OCI-LY1 (cell line): ENCODE data around the gene MAPK1.

Source experiments
- H2AFZ ChIP-seq: fragments of 200-600 bp; sonication (generic), shearing (Covaris generic); 2 replicates; pipeline ENCODE4 v1.6.0; 2014; ENCODE audit warnings: antibody characterized with exemption, mild to moderate bottlenecking, low read length
- H3F3A ChIP-seq: fragments of 200-600 bp; sonication (generic), shearing (Covaris generic); 2 replicates; pipeline ENCODE4 v1.6.0; 2014; ENCODE audit warnings: mild to moderate bottlenecking, antibody characterized with exemption, low read length, moderate library complexity; ENCODE audit not compliant: insufficient read depth
- H3K27ac ChIP-seq: fragments of 200-600 bp; sonication (generic); 2 replicates; pipeline ENCODE4 v1.5.1; 2014; ENCODE audit warnings: low read length, mixed run types, mild to moderate bottlenecking, low read depth; ENCODE audit not compliant: poor library complexity, severe bottlenecking
- H3K27me3 ChIP-seq: fragments of 200-600 bp; sonication (generic); 2 replicates; pipeline ENCODE4 v1.6.0; 2014; ENCODE audit warnings: antibody characterized with exemption, mild to moderate bottlenecking, low read length, moderate library complexity; ENCODE audit not compliant: insufficient read depth
- H3K36me3 ChIP-seq: fragments of 200-600 bp; sonication (generic); 2 replicates; pipeline ENCODE4 v1.6.1; 2014; ENCODE audit warnings: mild to moderate bottlenecking, antibody characterized with exemption, low read length, moderate library complexity, mixed read lengths; ENCODE audit not compliant: insufficient read depth
- H3K4me1 ChIP-seq: fragments of 200-600 bp; sonication (generic); 2 replicates; pipeline ENCODE4 v1.5.1; 2014; ENCODE audit warnings: mild to moderate bottlenecking, low read length, moderate library complexity; ENCODE audit not compliant: insufficient read depth, severe bottlenecking
- H3K4me2 ChIP-seq: fragments of 200-600 bp; sonication (generic), shearing (Covaris generic); 2 replicates; pipeline ENCODE4 v1.6.1; 2014; ENCODE audit warnings: low read length
- H3K4me3 ChIP-seq: fragments of 200-600 bp; sonication (generic); 2 replicates; pipeline ENCODE4 v1.5.1; 2014; ENCODE audit warnings: low read length, low read depth, mild to moderate bottlenecking, mixed read lengths; ENCODE audit not compliant: poor library complexity, severe bottlenecking
- H3K79me2 ChIP-seq: fragments of 200-600 bp; shearing (Covaris generic); 2 replicates; pipeline ENCODE4 v1.6.1; 2016; ENCODE audit warnings: mixed run types, low read length, mixed read lengths; ENCODE audit not compliant: insufficient read depth
- H3K9ac ChIP-seq: fragments of 200-600 bp; sonication (generic), shearing (Covaris generic); 2 replicates; pipeline ENCODE4 v1.6.1; 2014; ENCODE audit warnings: mild to moderate bottlenecking, low read length, mixed read lengths
- H3K9me2 ChIP-seq: fragments of 200-600 bp; sonication (generic), shearing (Covaris generic); 2 replicates; pipeline ENCODE4 v1.6.1; 2014; ENCODE audit warnings: low read depth, mild to moderate bottlenecking, low read length, mixed read lengths
- H3K9me3 ChIP-seq: fragments of 200-600 bp; shearing (Covaris generic); 2 replicates; pipeline ENCODE4 v1.6.1; 2014; ENCODE audit warnings: low read length, mixed read lengths
- H4K20me1 ChIP-seq: fragments of 200-600 bp; sonication (generic), shearing (Covaris generic); 2 replicates; pipeline ENCODE4 v1.6.0; 2016; ENCODE audit warnings: mild to moderate bottlenecking, low read length; ENCODE audit not compliant: insufficient read depth
- CTCF ChIP-seq: fragments of 200-600 bp; sonication (generic), shearing (Covaris generic); IDR thresholded peaks from 2 replicates; pipeline ENCODE4 v1.5.1; 2017; ENCODE audit warnings: mild to moderate bottlenecking, antibody characterized with exemption, low read length, moderate library complexity, mixed read lengths
- EZH2 ChIP-seq: fragments of 200-600 bp; sonication (generic), shearing (Covaris generic); IDR thresholded peaks from 2 replicates; pipeline ENCODE4 v1.8.0; 2017; ENCODE audit warnings: borderline replicate concordance, mixed run types, mild to moderate bottlenecking, antibody characterized with exemption, low read length, moderate library complexity, mixed read lengths

Gene MAPK1

DNA sequence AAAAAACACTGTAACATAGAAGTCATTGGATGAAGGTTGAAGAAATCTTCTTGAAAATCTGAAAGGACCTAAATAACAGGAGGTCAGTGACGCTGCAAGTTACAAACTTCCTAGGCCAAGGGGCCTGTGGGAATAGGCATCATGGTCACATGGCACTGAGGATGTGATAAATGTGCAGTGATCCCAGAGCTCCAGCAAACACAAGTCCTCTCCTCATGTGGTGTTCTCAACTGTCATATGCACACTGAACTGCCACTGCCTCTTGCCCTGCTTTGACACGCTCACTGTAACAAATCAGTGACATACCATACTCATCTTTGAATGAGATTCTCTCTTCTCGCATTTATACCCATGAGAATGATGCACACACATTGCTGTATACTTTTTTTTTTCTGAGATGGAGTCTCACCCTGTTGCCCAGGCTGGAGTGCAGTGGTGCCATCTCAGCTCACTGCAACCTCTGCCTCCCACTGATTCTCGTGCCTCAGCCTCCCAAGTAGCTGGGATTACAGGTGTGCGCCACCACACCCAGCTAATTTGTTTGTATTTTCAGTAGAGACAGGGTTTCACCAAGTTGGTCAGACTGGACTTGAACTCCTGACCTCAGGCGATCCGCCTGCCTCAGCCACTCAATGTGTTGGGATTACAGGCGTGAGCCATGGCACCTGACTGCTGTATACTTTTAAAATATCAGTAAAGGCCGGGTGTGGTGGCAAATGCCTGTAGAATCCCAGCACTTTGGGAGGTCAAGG lies 66.7 kb downstream of the MAPK1 start:
- Histone ChIP-seq H3K36me3 (peaks cover 94% of the 10 kb centered on the region), H3K4me1 (no peaks in the 10 kb centered on the region), H3K9ac (no peak overlapping the region), H3K79me2 (no peaks in the 10 kb centered on the region), H2AFZ (no peak overlapping the region), H3K4me3 (no peak overlapping the region), H3K9me3 (no peaks in the 10 kb centered on the region), H3F3A (no peaks in the 10 kb centered on the region), H3K9me2 (no peaks in the 10 kb centered on the region), H3K27ac (no peak overlapping the region), H3K27me3 (no peaks in the 10 kb centered on the region), H3K4me2 (no peak overlapping the region), H4K20me1 (no peaks in the 10 kb centered on the region)
- TF ChIP-seq EZH2 (no peak), CTCF (no peak)

DNA sequence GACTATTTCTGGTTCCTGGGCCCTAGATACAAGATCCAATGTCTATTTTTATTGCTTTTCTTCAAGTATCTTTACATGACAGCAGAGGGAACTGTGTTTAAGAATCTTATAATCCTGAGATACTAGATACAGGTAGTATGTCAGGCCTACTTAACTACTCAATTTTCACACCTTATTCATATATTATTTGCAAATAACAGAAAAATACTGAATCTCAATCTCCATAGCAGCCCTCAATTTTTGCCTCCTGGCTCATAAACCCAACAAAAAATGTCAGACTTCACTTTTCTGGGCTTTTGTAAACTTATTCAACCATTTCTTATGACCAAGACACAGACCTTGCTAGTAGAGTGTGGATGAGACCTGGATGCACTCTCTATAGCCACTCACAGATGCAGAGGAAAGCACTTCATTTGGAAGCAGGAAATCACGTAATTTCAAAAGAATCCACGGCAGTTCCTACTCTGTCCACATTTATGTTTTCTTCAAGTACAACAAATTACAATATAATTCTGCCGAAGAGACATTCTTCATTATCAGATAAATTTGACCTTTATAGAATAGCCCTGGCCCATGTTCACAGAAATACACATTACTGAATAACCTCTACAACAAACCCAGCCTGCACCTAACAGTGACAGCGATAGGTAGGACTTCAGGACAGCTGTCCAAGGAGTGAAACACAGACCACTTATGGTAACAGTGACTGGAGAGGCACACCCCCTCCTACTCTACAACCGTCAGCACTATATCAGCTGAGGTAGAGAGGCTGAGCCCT lies 69.8 kb downstream of the MAPK1 start:
- peaks cover 74% of the 10 kb centered on the region for H3K36me3 ChIP-seq
- no peak overlapping the region for H3K4me2 ChIP-seq
- no peak overlapping the region for H3K9ac ChIP-seq
- H3K27ac ChIP-seq: no peak overlapping the region
- no peak for TF ChIP-seq EZH2
- TF ChIP-seq CTCF: no peak
- H2AFZ ChIP-seq: no peak overlapping the region
- no peak overlapping the region for H3K4me3 ChIP-seq
- no peaks in the 10 kb centered on the region for H3K4me1 ChIP-seq
- no peaks in the 10 kb centered on the region for H3K79me2 ChIP-seq
- no peaks in the 10 kb centered on the region for H3K27me3 ChIP-seq
- H3K9me3 ChIP-seq: no peaks in the 10 kb centered on the region
- H3K9me2 ChIP-seq: no peaks in the 10 kb centered on the region
- no peaks in the 10 kb centered on the region for H4K20me1 ChIP-seq
- H3F3A ChIP-seq: no peaks in the 10 kb centered on the region

DNA sequence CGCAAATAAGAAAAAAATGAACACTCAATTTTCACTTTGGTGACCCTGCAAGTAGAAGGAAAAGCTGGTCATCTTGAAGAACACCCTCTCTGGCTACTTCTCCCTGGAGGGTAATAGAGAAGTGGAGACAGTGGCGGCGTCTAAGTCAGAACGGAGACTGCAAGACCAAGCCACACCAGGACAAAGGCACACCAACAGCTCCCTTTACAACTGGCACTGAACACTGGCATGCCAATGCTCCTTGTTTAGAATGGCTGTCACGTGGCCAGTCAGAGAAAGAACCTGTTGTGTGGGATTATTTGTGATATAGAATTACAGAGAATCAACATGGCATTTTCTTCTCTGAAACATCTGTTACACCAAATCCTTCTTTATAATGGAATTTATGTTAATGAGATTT lies 70.6 kb downstream of the MAPK1 start:
- H3K36me3 ChIP-seq: peaks cover 71% of the 10 kb centered on the region

More for the DNA sequence above, 70.6 kb downstream of the MAPK1 start:
- no peaks in the 10 kb centered on the region for H3K9me3 ChIP-seq
- H3K9ac ChIP-seq: no peak overlapping the region
- H3K4me2 ChIP-seq: no peak overlapping the region
- H3F3A ChIP-seq: no peaks in the 10 kb centered on the region
- no peaks in the 10 kb centered on the region for H3K27me3 ChIP-seq
- H3K4me3 ChIP-seq: no peak overlapping the region
- H2AFZ ChIP-seq: no peak overlapping the region
- TF ChIP-seq CTCF (no peak), EZH2 (no peak)
- H3K9me2 ChIP-seq: no peaks in the 10 kb centered on the region
- H3K27ac ChIP-seq: no peak overlapping the region
- H4K20me1 ChIP-seq: no peaks in the 10 kb centered on the region
- H3K79me2 ChIP-seq: no peaks in the 10 kb centered on the region
- no peaks in the 10 kb centered on the region for H3K4me1 ChIP-seq
